C4-2B (cell line): Measurements from ENCODE around the gene HORMAD2.

Experiments used
- CTCF ChIP-seq: fragments of 450-650 bp; conservative IDR thresholded peaks from 2 replicates; pipeline ENCODE4 v1.5.1; 2017; ENCODE audit warnings: mild to moderate bottlenecking
- ZFX ChIP-seq: fragments of 450-650 bp; IDR thresholded peaks from 2 replicates; pipeline ENCODE4 v1.6.1; 2017

- TF ChIP-seq CTCF = no peak
- TF ChIP-seq ZFX = no peak
Observed at GRCh38 chr22:30128511-30128910, 48.2 kb downstream of the HORMAD2 start.
